ENCODE results near the gene UGP2. TPM values are rescaled to one million over a fixed set of nuclear protein-coding genes. Genes with fewer than 3 reads are reported as not detected.
A peak's percentile ranks its signal among the peaks of the same experiment; 100 is the strongest.

Gene UGP2
- total RNA-seq, 2 donors from 2014 or later, result 57.3 to 68.6 TPM

- DNase-seq (ENCODE audit: low spot score), result no peak
- H3K27me3 ChIP-seq (replicated peaks; ENCODE audit: insufficient read depth), result no peaks in the 10 kb centered on the region
- no peaks in the 10 kb centered on the region for H3K4me1 ChIP-seq (replicated peaks)
- no peaks in the 10 kb centered on the region for H3K36me3 ChIP-seq
- no peak for TF ChIP-seq POLR2A (IDR thresholded peaks at IDR 0.05)
- no peak for TF ChIP-seq POLR2AphosphoS5 (IDR thresholded peaks at IDR 0.05)
- no peak for TF ChIP-seq CTCF (IDR thresholded peaks at IDR 0.05)
- no peak overlapping the region for H3K27ac ChIP-seq
- intact Hi-C loops (cut with DNase I), result no loop called here
- no peak overlapping the region for H3K4me3 ChIP-seq
- 88% methylated on average over 2 of the region's 2 CpGs for WGBS
- H3K9me3 ChIP-seq, result no peaks in the 10 kb centered on the region
Observed at GRCh38 chr2:63888053-63888452, 46.4 kb downstream of the UGP2 start.

GRCh38 chr2:63888490-63889402 lies 47.0 kb downstream of the UGP2 start:
- Histone ChIP-seq H3K36me3 (no peaks in the 10 kb centered on the region), H3K4me3 (no peak overlapping the region), H3K27me3 (replicated peaks; ENCODE audit: insufficient read depth) (no peaks in the 10 kb centered on the region), H3K9me3 (no peaks in the 10 kb centered on the region), H3K27ac (no peak overlapping the region), H3K4me1 (replicated peaks) (no peaks in the 10 kb centered on the region)
- intact Hi-C loops (cut with DNase I), result no loop called here
- 87% methylated on average over 6 of the region's 6 CpGs for WGBS
- TF ChIP-seq CTCF (IDR thresholded peaks at IDR 0.05) (peak in 3 of 4 experiments; percentile 55 to 76 (median 74)), POLR2AphosphoS5 (IDR thresholded peaks at IDR 0.05) (peak; percentile 17), POLR2A (IDR thresholded peaks at IDR 0.05) (no peak)
- DNase-seq (ENCODE audit: low spot score), result peak; percentile 31

GRCh38 chr2:63890678-63891077 lies 49.0 kb downstream of the UGP2 start:
- intact Hi-C loops (cut with DNase I), result no loop called here
- no peak for TF ChIP-seq POLR2AphosphoS5 (IDR thresholded peaks at IDR 0.05)
- no peak for TF ChIP-seq CTCF (IDR thresholded peaks at IDR 0.05)
- TF ChIP-seq POLR2A (IDR thresholded peaks at IDR 0.05), result no peak
- H3K4me1 ChIP-seq (replicated peaks), result no peaks in the 10 kb centered on the region
- no peaks in the 10 kb centered on the region for H3K27me3 ChIP-seq (replicated peaks; ENCODE audit: insufficient read depth)
- no peaks in the 10 kb centered on the region for H3K9me3 ChIP-seq
- H3K4me3 ChIP-seq, result no peak overlapping the region
- no peak for DNase-seq (ENCODE audit: low spot score)
- WGBS, result 63% methylated on average over 2 of the region's 2 CpGs
- H3K27ac ChIP-seq, result no peak overlapping the region
- H3K36me3 ChIP-seq, result no peaks in the 10 kb centered on the region

- H3K27ac ChIP-seq, result no peak overlapping the region
- no peak overlapping the region for H3K4me3 ChIP-seq
- intact Hi-C loops (cut with DNase I), result no loop called here
- no peaks in the 10 kb centered on the region for H3K4me1 ChIP-seq (replicated peaks)
- no peak for DNase-seq (ENCODE audit: low spot score)
- no peaks in the 10 kb centered on the region for H3K36me3 ChIP-seq
- no peaks in the 10 kb centered on the region for H3K27me3 ChIP-seq (replicated peaks; ENCODE audit: insufficient read depth)
- 44% methylated on average over 1 of the region's 1 CpG for WGBS
- H3K9me3 ChIP-seq, result no peaks in the 10 kb centered on the region
- TF ChIP-seq POLR2A (IDR thresholded peaks at IDR 0.05) (no peak), POLR2AphosphoS5 (IDR thresholded peaks at IDR 0.05) (peak; percentile 14)
Observed at GRCh38 chr2:63891488-63892030, 49.9 kb downstream of the UGP2 start.

DNA sequence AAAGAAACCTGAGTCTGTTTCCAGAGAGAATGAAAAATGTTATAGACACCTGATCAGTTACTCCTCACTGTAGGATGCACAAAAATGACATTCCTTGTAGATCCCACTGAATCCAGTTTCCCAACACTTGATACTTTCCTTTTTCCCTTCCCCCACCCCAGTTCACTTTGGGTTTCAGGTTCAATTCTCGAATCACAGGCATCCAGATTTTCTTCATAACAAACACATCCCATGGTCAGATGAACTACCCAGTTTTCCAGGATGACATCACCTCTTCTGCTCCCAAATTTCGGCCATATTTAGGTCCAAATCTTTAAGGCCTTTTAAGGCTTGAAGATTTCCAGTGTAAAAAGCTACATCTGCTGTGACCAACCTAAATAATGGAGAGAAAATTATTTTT lies 51.5 kb downstream of the UGP2 start:
- Histone ChIP-seq H3K27ac (no peak overlapping the region), H3K4me3 (no peak overlapping the region), H3K27me3 (replicated peaks; ENCODE audit: insufficient read depth) (no peaks in the 10 kb centered on the region), H3K4me1 (replicated peaks) (no peaks in the 10 kb centered on the region), H3K36me3 (no peaks in the 10 kb centered on the region), H3K9me3 (no peaks in the 10 kb centered on the region)
- TF ChIP-seq POLR2AphosphoS5 (IDR thresholded peaks at IDR 0.05) (no peak), CTCF (IDR thresholded peaks at IDR 0.05) (no peak), POLR2A (IDR thresholded peaks at IDR 0.05) (no peak)
- no peak for DNase-seq (ENCODE audit: low spot score)
- intact Hi-C loops (cut with DNase I), result no loop called here
- 76% methylated on average over 2 of the region's 2 CpGs for WGBS
